ENCODE measurements around the gene COL15A1. TPM values are rescaled to one million over a fixed set of nuclear protein-coding genes. Genes with fewer than 3 reads are reported as not detected.
A peak's percentile ranks its signal among the peaks of the same experiment; 100 is the strongest.

The COL15A1 gene
- total RNA-seq, 4 donors from 2014 or later: 134 to 256 (median 145) TPM

- intact Hi-C loops (cut with DNase I): loop anchor here (10.0 kb wide), 1 partner anchor 47 kb away; no protein-coding TSS in a partner anchor
Observed at GRCh38 chr9:99108131-99108530, 164.4 kb downstream of the COL15A1 start.

GRCh38 chr9:99109522-99109921 is 165.8 kb downstream of the COL15A1 start:
- 71% methylated on average over 3 of the region's 3 CpGs for WGBS
- DNase-seq (ENCODE audit: extremely low spot score): no peak
- H3K9me3 ChIP-seq: no peaks in the 10 kb centered on the region
- H3K27ac ChIP-seq (replicated peaks in 1 of 4): peak overlapping the region in 1 of 4 donors; percentile 15
- TF ChIP-seq POLR2A (IDR thresholded peaks at IDR 0.05; ENCODE audit: low read depth): no peak
- no peak for TF ChIP-seq CTCF (IDR thresholded peaks at IDR 0.05)
- peak; percentile 12 for TF ChIP-seq EP300 (IDR thresholded peaks at IDR 0.05)
- TF ChIP-seq POLR2AphosphoS5 (IDR thresholded peaks at IDR 0.05): peak; percentile 15 to 30
- intact Hi-C loops (cut with DNase I): loop anchor here (10.0 kb wide), 1 partner anchor 45 kb away; no protein-coding TSS in a partner anchor
- no peaks in the 10 kb centered on the region for H3K27me3 ChIP-seq
- H3K36me3 ChIP-seq: no peaks in the 10 kb centered on the region
- H3K4me3 ChIP-seq: no peak overlapping the region
- H3K4me1 ChIP-seq: peaks cover 43 to 77% (median 75%) of the 10 kb centered on the region in 4 donors

More at GRCh38 chr9:99108131-99108530, 164.4 kb downstream of the COL15A1 start:
- Histone ChIP-seq H3K27ac (replicated peaks in 1 of 4) (no peak overlapping the region), H3K36me3 (no peaks in the 10 kb centered on the region), H3K27me3 (no peaks in the 10 kb centered on the region), H3K4me3 (no peak overlapping the region), H3K9me3 (no peaks in the 10 kb centered on the region), H3K4me1 (peaks cover 43 to 77% (median 74%) of the 10 kb centered on the region in 4 donors)
- TF ChIP-seq POLR2AphosphoS5 (IDR thresholded peaks at IDR 0.05) (no peak), EP300 (IDR thresholded peaks at IDR 0.05) (no peak), CTCF (IDR thresholded peaks at IDR 0.05) (no peak), POLR2A (IDR thresholded peaks at IDR 0.05; ENCODE audit: low read depth) (no peak)
- DNase-seq (ENCODE audit: extremely low spot score): no peak
- 82% methylated on average over 2 of the region's 2 CpGs for WGBS

GRCh38 chr9:99112750-99113413 is 169.2 kb downstream of the COL15A1 start:
- H3K4me3 ChIP-seq: no peak overlapping the region
- H3K27ac ChIP-seq (replicated peaks in 1 of 4): peak overlapping the region in 1 of 4 donors; percentile 30
- DNase-seq (ENCODE audit: extremely low spot score): no peak
- TF ChIP-seq CTCF (IDR thresholded peaks at IDR 0.05): no peak
- no peak for TF ChIP-seq POLR2A (IDR thresholded peaks at IDR 0.05; ENCODE audit: low read depth)
- no peak for TF ChIP-seq POLR2AphosphoS5 (IDR thresholded peaks at IDR 0.05)
- no peak for TF ChIP-seq EP300 (IDR thresholded peaks at IDR 0.05)
- WGBS: 70% methylated on average over 6 of the region's 6 CpGs
- intact Hi-C loops (cut with DNase I): no loop called here
- H3K4me1 ChIP-seq: peaks cover 40 to 84% (median 79%) of the 10 kb centered on the region in 4 donors
- no peaks in the 10 kb centered on the region for H3K9me3 ChIP-seq
- H3K36me3 ChIP-seq: no peaks in the 10 kb centered on the region
- H3K27me3 ChIP-seq: no peaks in the 10 kb centered on the region

DNA sequence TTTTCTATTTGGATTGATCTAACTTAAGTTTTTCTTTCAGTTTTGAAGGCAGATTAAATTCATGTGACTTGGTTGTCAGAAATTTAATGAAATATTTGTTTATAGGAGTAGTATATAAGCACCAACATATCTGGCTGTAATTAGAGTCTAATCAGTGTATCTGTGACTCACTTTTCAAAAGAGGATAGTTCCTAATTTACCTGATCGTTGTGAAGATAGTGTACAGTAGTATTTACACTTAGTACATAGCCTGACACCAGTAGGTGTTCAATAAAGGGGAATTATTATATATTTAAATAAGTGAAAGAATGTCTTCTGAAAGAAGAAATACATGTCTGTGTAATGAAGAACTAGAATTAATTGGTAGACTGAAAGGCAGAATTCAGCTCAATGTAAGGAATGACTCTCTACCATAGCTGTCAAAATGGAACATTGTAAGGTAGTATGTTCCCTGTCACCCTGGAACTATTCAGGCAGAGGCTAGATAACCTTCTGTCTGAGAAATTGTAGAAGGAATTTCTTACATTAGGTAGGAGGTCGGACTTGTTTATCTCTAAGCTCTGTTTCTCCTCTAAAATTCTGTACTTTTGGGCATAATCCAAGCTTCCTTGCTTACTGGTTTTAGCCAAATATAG is 169.8 kb downstream of the COL15A1 start:
- Histone ChIP-seq H3K36me3 (no peaks in the 10 kb centered on the region), H3K4me1 (peaks cover 34 to 78% (median 73%) of the 10 kb centered on the region in 4 donors), H3K27me3 (no peaks in the 10 kb centered on the region), H3K4me3 (no peak overlapping the region), H3K9me3 (no peaks in the 10 kb centered on the region), H3K27ac (replicated peaks in 1 of 4) (peak overlapping the region in 3 of 4 donors; percentile 2 to 30 (median 5))
- no peak for TF ChIP-seq EP300 (IDR thresholded peaks at IDR 0.05)
- no peak for TF ChIP-seq CTCF (IDR thresholded peaks at IDR 0.05)
- TF ChIP-seq POLR2AphosphoS5 (IDR thresholded peaks at IDR 0.05): no peak
- TF ChIP-seq POLR2A (IDR thresholded peaks at IDR 0.05; ENCODE audit: low read depth): no peak
- WGBS: 69% methylated on average over 2 of the region's 2 CpGs
- intact Hi-C loops (cut with DNase I): no loop called here
- DNase-seq (ENCODE audit: extremely low spot score): no peak

Measured in esophagus muscularis mucosa (tissue), 4 donors.